Neuronal stem cell (in vitro differentiated cells): ENCODE measurements around the gene VRK3.
"Not testable (repeated sequence)": the region's sequence is repeated elsewhere in the genome, so short reads cannot be mapped to it uniquely, and the experiment has no call there.

Experiments used
- DNase-seq: peaks from one replicate; pipeline ENCODE4 v3.0.0-alpha.2; 2013; ENCODE audit warnings: low spot score
- H2AFZ ChIP-seq: one replicate; pipeline ENCODE4 v1.6.1; 2013; ENCODE audit warnings: mild to moderate bottlenecking, low read length, inconsistent platforms
- H2AK5ac ChIP-seq: 2 replicates; pipeline ENCODE4 v1.6.1; 2013; ENCODE audit warnings: low read depth, mild to moderate bottlenecking, inconsistent platforms, low read length, moderate library complexity, mixed read lengths
- H2BK120ac ChIP-seq: 2 replicates; pipeline ENCODE4 v1.6.1; 2013; ENCODE audit warnings: low read depth, mild to moderate bottlenecking, inconsistent platforms, low read length, moderate library complexity, mixed read lengths
- H2BK12ac ChIP-seq: one replicate; pipeline ENCODE4 v1.6.1; 2013; ENCODE audit warnings: low read length, inconsistent platforms
- H2BK15ac ChIP-seq: 2 replicates; pipeline ENCODE4 v1.6.1; 2013; ENCODE audit warnings: mild to moderate bottlenecking, low read length, inconsistent platforms, mixed read lengths
- H2BK5ac ChIP-seq: one replicate; pipeline ENCODE4 v1.6.1; 2013; ENCODE audit warnings: inconsistent platforms, mild to moderate bottlenecking, low read length, moderate library complexity
- H3K14ac ChIP-seq: one replicate; pipeline ENCODE4 v1.6.1; 2013; ENCODE audit warnings: low read length, inconsistent platforms
- H3K18ac ChIP-seq: 2 replicates; pipeline ENCODE4 v1.6.1; 2013; ENCODE audit warnings: low read length, inconsistent platforms
- H3K23ac ChIP-seq: 2 replicates; pipeline ENCODE4 v1.6.1; 2013; ENCODE audit warnings: low read depth, mild to moderate bottlenecking, mixed read lengths, low read length, inconsistent platforms; ENCODE audit not compliant: poor library complexity
- H3K27ac ChIP-seq: replicated peaks from 3 replicates; pipeline ENCODE4 v1.5.1; 2013; ENCODE audit warnings: low read length, inconsistent platforms
- H3K27me3 ChIP-seq, 3 experiments: 2 replicates each; pipeline ENCODE4 v1.6.1; 2013; ENCODE audit warnings: low read length in 3 of 3, mild to moderate bottlenecking in 2 of 3, inconsistent platforms in 1 of 3, low read depth in 1 of 3, mixed read lengths in 1 of 3, moderate library complexity in 1 of 3; ENCODE audit not compliant: control insufficient read depth in 3 of 3, insufficient read depth in 3 of 3
- H3K36me3 ChIP-seq, 2 donors: replicated peaks in 1 of 2; 2 replicates each; pipeline ENCODE4 v1.6.1; 2013; ENCODE audit warnings: low read length in 2 of 2; ENCODE audit not compliant: control insufficient read depth in 2 of 2, insufficient read depth in 2 of 2
- H3K4ac ChIP-seq: 2 replicates; pipeline ENCODE4 v1.6.1; 2013; ENCODE audit warnings: inconsistent platforms, mild to moderate bottlenecking, low read length, moderate library complexity
- H3K4me1 ChIP-seq, 2 donors: 1 replicate in 1 of 2; 2 replicates in 1 of 2; pipeline ENCODE4 v1.6.1; 2013; ENCODE audit warnings: low read length in 2 of 2, low read depth in 1 of 2; ENCODE audit not compliant: control insufficient read depth in 2 of 2, insufficient read depth in 1 of 2
- H3K4me2 ChIP-seq: one replicate; pipeline ENCODE4 v1.6.1; 2013; ENCODE audit warnings: mild to moderate bottlenecking, low read length, inconsistent platforms; ENCODE audit not compliant: insufficient read depth, poor library complexity, severe bottlenecking
- H3K4me3 ChIP-seq, 2 donors: 2 replicates each; pipeline ENCODE4 v1.5.1; 2013; ENCODE audit warnings: low read length in 2 of 2, mild to moderate bottlenecking in 2 of 2, inconsistent platforms in 1 of 2, moderate library complexity in 1 of 2
- H3K79me1 ChIP-seq: one replicate; pipeline ENCODE4 v1.6.1; 2013; ENCODE audit warnings: low read depth, mild to moderate bottlenecking, inconsistent platforms, low read length, moderate library complexity
- H3K9ac ChIP-seq: one replicate; pipeline ENCODE4 v1.6.1; 2013; ENCODE audit warnings: mild to moderate bottlenecking, low read depth, low read length, inconsistent platforms; ENCODE audit not compliant: poor library complexity
- H3K9me3 ChIP-seq, 2 donors: replicated peaks in 1 of 2; 2 replicates each; pipeline versions ENCODE3 to v1.6.1; 2013; ENCODE audit warnings: low read length in 2 of 2, mild to moderate bottlenecking in 2 of 2, inconsistent platforms in 1 of 2, low read depth in 1 of 2, mixed read lengths in 1 of 2, moderate library complexity in 1 of 2; ENCODE audit not compliant: control insufficient read depth in 2 of 2, insufficient read depth in 1 of 2
- H4K8ac ChIP-seq: one replicate; pipeline ENCODE4 v1.6.1; 2013; ENCODE audit warnings: low read depth, mild to moderate bottlenecking, inconsistent platforms, low read length, moderate library complexity
- H4K91ac ChIP-seq: one replicate; pipeline ENCODE4 v1.6.1; 2013; ENCODE audit warnings: low read length, low read depth, mild to moderate bottlenecking, inconsistent platforms; ENCODE audit not compliant: poor library complexity
- WGBS, 2 donors: extraction: QIAGEN DNeasy Blood & Tissue Kit; methylation state at CpG; one replicate each; pipeline ENCODE4 v1.1.7; 2013; ENCODE audit warnings: missing lambda C conversion rate in 2 of 2, mixed read lengths in 1 of 2; ENCODE audit not compliant: insufficient read length in 2 of 2, insufficient replicate concordance in 1 of 2; ENCODE audit errors: extremely low coverage in 2 of 2; 5-methylcytosine and 5-hydroxymethylcytosine counted together

The VRK3 gene

GRCh38 chr19:49969355-49969754 is 55.8 kb downstream of the VRK3 start:
- H3K36me3 ChIP-seq, H3K4me3 ChIP-seq, H2AFZ ChIP-seq, H3K9ac ChIP-seq, H3K27me3 ChIP-seq, H2BK120ac ChIP-seq, H3K4me2 ChIP-seq, H3K27ac ChIP-seq, H2BK15ac ChIP-seq, H4K8ac ChIP-seq, H3K23ac ChIP-seq, H4K91ac ChIP-seq, H2AK5ac ChIP-seq, H2BK5ac ChIP-seq, H3K14ac ChIP-seq, H3K4me1 ChIP-seq, H3K9me3 ChIP-seq, H3K79me1 ChIP-seq, H3K18ac ChIP-seq, H3K4ac ChIP-seq, H2BK12ac ChIP-seq, DNase-seq: not testable (repeated sequence)
- no CpG with 5 or more reads among the region's 9 CpGs for WGBS, 2 donors

- WGBS, 2 donors, result no CpG with 5 or more reads among the region's 5 CpGs
- Histone ChIP-seq H3K27me3 (no peaks in the 10 kb centered on the region), H3K36me3 (no peaks in the 10 kb centered on the region), H2BK15ac (no peak overlapping the region), H4K8ac (no peak overlapping the region), H2AK5ac (no peak overlapping the region), H3K9ac (no peak overlapping the region), H3K4me1 (no peaks in the 10 kb centered on the region), H3K27ac (no peak overlapping the region), H3K9me3 (peaks cover 0 to 2% of the 10 kb centered on the region in 2 donors), H3K14ac (no peak overlapping the region), H3K79me1 (no peaks in the 10 kb centered on the region), H3K4me3 (no peak overlapping the region), H4K91ac (no peak overlapping the region), H3K4ac (no peak overlapping the region), H3K4me2 (no peak overlapping the region), H2BK120ac (no peak overlapping the region), H2AFZ (no peak overlapping the region), H2BK12ac (no peak overlapping the region), H3K23ac (no peak overlapping the region), H3K18ac (no peak overlapping the region), H2BK5ac (no peak overlapping the region)
- DNase-seq, result no peak
These were observed 56.8 kb downstream of the VRK3 start for GRCh38 chr19:49968279-49968922.

- H3K36me3 ChIP-seq, H3K14ac ChIP-seq, H3K23ac ChIP-seq, H3K9me3 ChIP-seq, H2AK5ac ChIP-seq, H3K18ac ChIP-seq, H2BK120ac ChIP-seq, H3K27me3 ChIP-seq, H3K9ac ChIP-seq, H4K91ac ChIP-seq, H2AFZ ChIP-seq, H4K8ac ChIP-seq, H3K4me3 ChIP-seq, H3K4me2 ChIP-seq, H3K4ac ChIP-seq, H2BK5ac ChIP-seq, H2BK12ac ChIP-seq, H3K4me1 ChIP-seq, H3K27ac ChIP-seq, H2BK15ac ChIP-seq, DNase-seq, H3K79me1 ChIP-seq: not testable (repeated sequence)
- no CpG with 5 or more reads among the region's 10 CpGs for WGBS, 2 donors
These were observed 64.2 kb downstream of the VRK3 start, which contains the start of gene SIGLEC11 for GRCh38 chr19:49960980-49961379. Gene SIGLEC11, minus strand, starts transcription at chr19:49961172. Its CDS starts 91 bp downstream, at chr19:49961081.

GRCh38 chr19:49959892-49960291 is 65.3 kb downstream of the VRK3 start:
- not testable (repeated sequence) for H2BK5ac ChIP-seq, H3K23ac ChIP-seq, H2BK12ac ChIP-seq, H3K27ac ChIP-seq, H2AFZ ChIP-seq, H3K18ac ChIP-seq, H3K4me1 ChIP-seq, H2AK5ac ChIP-seq, H4K91ac ChIP-seq, H4K8ac ChIP-seq, H2BK120ac ChIP-seq, DNase-seq, H3K79me1 ChIP-seq, H3K36me3 ChIP-seq, H3K4me2 ChIP-seq, H3K4ac ChIP-seq, H3K27me3 ChIP-seq, H3K4me3 ChIP-seq, H2BK15ac ChIP-seq, H3K9me3 ChIP-seq, H3K14ac ChIP-seq, H3K9ac ChIP-seq
- WGBS, 2 donors, result no CpG with 5 or more reads among the region's 12 CpGs
